H9 (cell line): ENCODE measurements around the gene KL. TPM values are rescaled to one million over a fixed set of nuclear protein-coding genes. Genes with fewer than 3 reads are reported as not detected.

Experiments used
- DNase-seq: peaks from one replicate; pipeline ENCODE4 v3.0.0-alpha.2; 2017
- H2AFZ ChIP-seq: one replicate; pipeline ENCODE4 v1.6.1; 2013; ENCODE audit warnings: mild to moderate bottlenecking, low read length, control low read depth, moderate library complexity
- H2AK5ac ChIP-seq: 2 replicates; pipeline ENCODE4 v1.6.1; 2013; ENCODE audit warnings: low read length, control low read depth, mixed read lengths; ENCODE audit not compliant: insufficient read length
- H2BK120ac ChIP-seq: one replicate; pipeline ENCODE4 v1.6.1; 2013; ENCODE audit warnings: low read depth, mild to moderate bottlenecking, low read length, control low read depth, inconsistent platforms; ENCODE audit not compliant: poor library complexity, severe bottlenecking
- H2BK12ac ChIP-seq: 2 replicates; pipeline ENCODE4 v1.6.1; 2013; ENCODE audit warnings: low read length, control low read depth, mixed read lengths, low read depth; ENCODE audit not compliant: insufficient read length
- H2BK15ac ChIP-seq: 2 replicates; pipeline ENCODE4 v1.6.1; 2013; ENCODE audit warnings: low read depth, low read length, control low read depth
- H2BK20ac ChIP-seq: one replicate; pipeline ENCODE4 v1.6.1; 2013; ENCODE audit warnings: low read depth, mild to moderate bottlenecking, low read length, control low read depth, inconsistent platforms; ENCODE audit not compliant: poor library complexity, severe bottlenecking
- H2BK5ac ChIP-seq: 2 replicates; pipeline ENCODE4 v1.6.1; 2013; ENCODE audit warnings: low read length, control low read depth, mixed read lengths; ENCODE audit not compliant: insufficient read length
- H3K14ac ChIP-seq: 2 replicates; pipeline ENCODE4 v1.6.1; 2013; ENCODE audit warnings: low read length, control low read depth; ENCODE audit not compliant: insufficient read depth
- H3K18ac ChIP-seq: 2 replicates; pipeline ENCODE4 v1.6.1; 2013; ENCODE audit warnings: low read depth, mild to moderate bottlenecking, mixed read lengths, low read length, control low read depth; ENCODE audit not compliant: insufficient read length
- H3K23ac ChIP-seq: 2 replicates; pipeline ENCODE4 v1.6.1; 2013; ENCODE audit warnings: low read length, control low read depth, mixed read lengths, low read depth; ENCODE audit not compliant: insufficient read length
- H3K23me2 ChIP-seq: 2 replicates; pipeline ENCODE4 v1.6.1; 2013; ENCODE audit warnings: low read depth, mild to moderate bottlenecking, mixed read lengths, low read length, control low read depth; ENCODE audit not compliant: insufficient read length, poor library complexity, severe bottlenecking
- H3K27ac ChIP-seq: 2 replicates; pipeline ENCODE4 v1.5.1; 2013; ENCODE audit warnings: low read length, control low read depth, mixed read lengths, low read depth; ENCODE audit not compliant: insufficient read length
- H3K27me3 ChIP-seq: 2 replicates; pipeline ENCODE4 v1.6.1; 2013; ENCODE audit warnings: low read length, control low read depth, inconsistent platforms; ENCODE audit not compliant: insufficient read depth
- H3K4ac ChIP-seq: 2 replicates; pipeline ENCODE4 v1.6.1; 2013; ENCODE audit warnings: low read depth, mild to moderate bottlenecking, control low read depth, inconsistent platforms, low read length, moderate library complexity
- H3K4me1 ChIP-seq: 2 replicates; pipeline ENCODE4 v1.6.1; 2013; ENCODE audit warnings: low read length, control low read depth, inconsistent platforms; ENCODE audit not compliant: insufficient read depth
- H3K4me2 ChIP-seq: 2 replicates; pipeline ENCODE4 v1.6.1; 2013; ENCODE audit warnings: low read length, control low read depth, mixed read lengths; ENCODE audit not compliant: insufficient read length, insufficient read depth
- H3K56ac ChIP-seq: 2 replicates; pipeline ENCODE4 v1.6.1; 2013; ENCODE audit warnings: low read depth, mild to moderate bottlenecking, mixed read lengths, low read length, control low read depth; ENCODE audit not compliant: insufficient read length
- H3K79me1 ChIP-seq: 2 replicates; pipeline ENCODE4 v1.6.1; 2013; ENCODE audit warnings: low read depth, mild to moderate bottlenecking, moderate library complexity, low read length, control low read depth, inconsistent platforms; ENCODE audit not compliant: insufficient read depth, poor library complexity, severe bottlenecking
- H3K79me2 ChIP-seq: 2 replicates; pipeline ENCODE4 v1.6.1; 2013; ENCODE audit warnings: low read length, control low read depth, inconsistent platforms; ENCODE audit not compliant: insufficient read depth
- H3K9ac ChIP-seq: 2 replicates; pipeline ENCODE4 v1.6.1; 2013; ENCODE audit warnings: low read length, control low read depth, mixed read lengths; ENCODE audit not compliant: insufficient read length; ENCODE audit errors: extremely low read depth
- H3K9me3 ChIP-seq: one replicate; pipeline ENCODE4 v1.6.1; 2013; ENCODE audit warnings: low read depth, low read length, inconsistent platforms; ENCODE audit not compliant: control insufficient read depth
- H3T11ph ChIP-seq: one replicate; pipeline ENCODE4 v1.6.1; 2013; ENCODE audit warnings: mild to moderate bottlenecking, low read length, control low read depth, inconsistent platforms
- H4K20me1 ChIP-seq: one replicate; pipeline ENCODE4 v1.6.1; 2013; ENCODE audit not compliant: control insufficient read depth, insufficient read length, insufficient read depth
- H4K5ac ChIP-seq: 2 replicates; pipeline ENCODE4 v1.6.1; 2013; ENCODE audit warnings: low read depth, mild to moderate bottlenecking, mixed read lengths, low read length, control low read depth; ENCODE audit not compliant: insufficient read length
- H4K8ac ChIP-seq: replicated peaks from 2 replicates; pipeline ENCODE4 v1.6.1; 2013; ENCODE audit warnings: low read length, control low read depth, mixed read lengths, low read depth; ENCODE audit not compliant: insufficient read length
- H4K91ac ChIP-seq: 2 replicates; pipeline ENCODE4 v1.6.1; 2013; ENCODE audit warnings: low read depth, mild to moderate bottlenecking, moderate library complexity, mixed read lengths, low read length, control low read depth; ENCODE audit not compliant: insufficient read length
- H3K27ac Mint-ChIP-seq, 3 experiments: 2 replicates in 2 of 3; 3 replicates in 1 of 3; pipeline ENCODE4 v1.8.0; 2020 to 2021; ENCODE audit warnings: mixed read lengths in 3 of 3, mild to moderate bottlenecking in 1 of 3, moderate library complexity in 1 of 3
- H3K27me3 Mint-ChIP-seq: 2 replicates; pipeline ENCODE4 v1.8.0; 2021; ENCODE audit warnings: low read depth, mild to moderate bottlenecking, moderate library complexity, mixed read lengths
- H3K36me3 Mint-ChIP-seq, 3 experiments: 2 replicates in 2 of 3; 3 replicates in 1 of 3; pipeline ENCODE4 v1.8.0; 2020 to 2021; ENCODE audit warnings: low read depth in 3 of 3, mixed read lengths in 3 of 3; ENCODE audit not compliant: insufficient read depth in 1 of 3
- H3K4me1 Mint-ChIP-seq, 2 experiments: 2 replicates each; pipeline ENCODE4 v1.8.0; 2020; ENCODE audit warnings: mixed read lengths in 2 of 2
- H3K4me3 Mint-ChIP-seq, 2 experiments: 2 replicates in 1 of 2; 3 replicates in 1 of 2; pipeline ENCODE4 v1.8.0; 2020 to 2021; ENCODE audit warnings: mild to moderate bottlenecking in 2 of 2, mixed read lengths in 2 of 2, moderate library complexity in 1 of 2
- H3K9me3 Mint-ChIP-seq, 2 experiments: 2 replicates in 1 of 2; 3 replicates in 1 of 2; pipeline ENCODE4 v1.8.0; 2020; ENCODE audit warnings: mild to moderate bottlenecking in 2 of 2, mixed read lengths in 2 of 2, moderate library complexity in 1 of 2
- CTCF ChIP-seq: fragments of 200-600 bp; sonication (generic); conservative IDR thresholded peaks from 3 replicates; pipeline ENCODE4 v1.8.0; 2021; ENCODE audit warnings: antibody characterized with exemption, mild to moderate bottlenecking
- WGBS: extraction: QIAGEN DNeasy Blood & Tissue Kit; methylation state at CpG from one replicate; pipeline ENCODE4 v1.1.7; 2013; ENCODE audit warnings: missing lambda C conversion rate, low lambda C conversion rate, mixed read lengths; ENCODE audit not compliant: insufficient read length; ENCODE audit errors: extremely low coverage; 5-methylcytosine and 5-hydroxymethylcytosine counted together
- total RNA-seq: library from RNA; stranded (reverse); gene quantifications from 2 replicates; pipeline ENCODE4 v1.2.1, GENCODE V29; 2021

KL gene
- total RNA-seq, 1 experiment from 2014 or later = not detected

- WGBS = no CpG with 5 or more reads among the region's 2 CpGs
- H3K27me3 ChIP-seq = no peaks in the 10 kb centered on the region
- no peak overlapping the region for H3K27ac ChIP-seq
- H3K27ac Mint-ChIP-seq = no peak overlapping the region
- no peak overlapping the region for H3K4me2 ChIP-seq
- H3K9me3 Mint-ChIP-seq = peaks cover 23 to 27% of the 10 kb centered on the region in 2 experiments
- no peak overlapping the region for H2BK15ac ChIP-seq
- no peak for DNase-seq
- TF ChIP-seq CTCF = no peak
- H3K36me3 Mint-ChIP-seq = peaks cover 13 to 22% (median 13%) of the 10 kb centered on the region in 3 experiments
- no peak overlapping the region for H2BK120ac ChIP-seq
- no peak overlapping the region for H3K14ac ChIP-seq
- no peak overlapping the region for H3T11ph ChIP-seq
- no peak overlapping the region for H3K18ac ChIP-seq
- H3K4me1 Mint-ChIP-seq = peaks cover 8% of the 10 kb centered on the region in 2 experiments
- H4K91ac ChIP-seq = no peak overlapping the region
- H3K23me2 ChIP-seq = no peaks in the 10 kb centered on the region
- H3K9me3 ChIP-seq = peaks cover 6% of the 10 kb centered on the region
- H3K56ac ChIP-seq = no peak overlapping the region
- H3K4ac ChIP-seq = no peak overlapping the region
- H2BK5ac ChIP-seq = no peak overlapping the region
- peaks cover 8% of the 10 kb centered on the region for H3K27me3 Mint-ChIP-seq
- no peak overlapping the region for H2AK5ac ChIP-seq
- H4K5ac ChIP-seq = no peak overlapping the region
- no peaks in the 10 kb centered on the region for H3K79me1 ChIP-seq
- H3K4me1 ChIP-seq = no peaks in the 10 kb centered on the region
- H2BK20ac ChIP-seq = no peak overlapping the region
- H3K23ac ChIP-seq = no peak overlapping the region
- H4K8ac ChIP-seq = no peak overlapping the region
- H3K4me3 Mint-ChIP-seq = no peak overlapping the region
- H3K9ac ChIP-seq = no peak overlapping the region
- no peak overlapping the region for H2AFZ ChIP-seq
- no peak overlapping the region for H2BK12ac ChIP-seq
- no peaks in the 10 kb centered on the region for H3K79me2 ChIP-seq
- H4K20me1 ChIP-seq = no peaks in the 10 kb centered on the region
Observed at GRCh38 chr13:33007237-33007636, 9.0 kb upstream of the KL start.
